HFFc6 (cell line): ENCODE measurements around the gene STK11IP. TPM values are rescaled to one million over a fixed set of nuclear protein-coding genes. Genes with fewer than 3 reads are reported as not detected.
A peak's percentile ranks its signal among the peaks of the same experiment; 100 is the strongest.

Experiments
- DNase-seq: peaks from one replicate; pipeline ENCODE4 v3.0.0-alpha.2; 2018
- H3K27ac Mint-ChIP-seq: 2 replicates; pipeline ENCODE4 v1.8.0; 2020; ENCODE audit warnings: mild to moderate bottlenecking, mixed read lengths
- H3K27me3 Mint-ChIP-seq: 2 replicates; pipeline ENCODE4 v1.8.0; 2021; ENCODE audit warnings: mild to moderate bottlenecking, moderate library complexity, mixed read lengths; ENCODE audit not compliant: insufficient read depth
- H3K36me3 Mint-ChIP-seq: 2 replicates; pipeline ENCODE4 v1.8.0; 2021; ENCODE audit warnings: low read depth, mixed read lengths
- H3K4me1 Mint-ChIP-seq: 2 replicates; pipeline ENCODE4 v1.8.0; 2020; ENCODE audit warnings: low read depth, mixed read lengths
- H3K4me3 Mint-ChIP-seq: 2 replicates; pipeline ENCODE4 v1.8.0; 2020; ENCODE audit warnings: mild to moderate bottlenecking, moderate library complexity, mixed read lengths
- H3K9me3 Mint-ChIP-seq: 2 replicates; pipeline ENCODE4 v1.8.0; 2020; ENCODE audit warnings: mild to moderate bottlenecking, mixed read lengths
- CTCF ChIP-seq: fragments of 200-600 bp; sonication (generic); IDR thresholded peaks from 2 replicates; pipeline ENCODE4 v1.5.0; 2021; ENCODE audit warnings: antibody characterized with exemption, mild to moderate bottlenecking
- total RNA-seq, 6 experiments: library from RNA; stranded (reverse); fragmentation: NEBNext Ultra II Directional; extraction: Animal tissue kit (Norgen Biotek cat#: 25700); gene quantifications; 2 replicates in 1 of 6; 3 replicates in 5 of 6; pipeline ENCODE4 v1.2.3, GENCODE V29; 2021

The STK11IP gene
- total RNA-seq, 6 experiments from 2014 or later = 17.4 to 21.5 (median 18.9) TPM

DNA sequence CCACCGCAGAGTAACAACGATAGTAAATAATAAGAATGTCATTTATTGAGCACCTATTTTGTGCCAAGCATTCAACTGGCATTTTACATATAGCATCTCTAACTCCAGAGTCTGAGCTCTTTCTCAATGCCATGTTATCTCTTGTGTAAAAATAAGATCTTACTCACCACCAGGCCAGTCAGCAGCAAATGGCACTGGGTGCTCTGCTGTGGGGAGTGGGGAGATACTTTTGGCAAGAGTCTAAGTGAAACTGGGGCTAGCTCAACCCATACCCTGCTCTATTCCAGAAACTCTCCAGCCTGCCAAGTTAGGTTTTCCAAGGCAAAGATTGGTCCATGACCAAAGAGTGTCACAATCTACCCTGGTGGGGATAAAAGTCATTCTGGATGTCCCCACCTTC is 24.8 kb downstream of the STK11IP start:
- Mint-ChIP-seq H3K9me3 (no peaks in the 10 kb centered on the region), H3K4me1 (no peaks in the 10 kb centered on the region), H3K27ac (no peak overlapping the region), H3K4me3 (no peak overlapping the region), H3K27me3 (peaks cover 15% of the 10 kb centered on the region), H3K36me3 (no peaks in the 10 kb centered on the region)
- TF ChIP-seq CTCF = no peak
- DNase-seq = no peak

DNA sequence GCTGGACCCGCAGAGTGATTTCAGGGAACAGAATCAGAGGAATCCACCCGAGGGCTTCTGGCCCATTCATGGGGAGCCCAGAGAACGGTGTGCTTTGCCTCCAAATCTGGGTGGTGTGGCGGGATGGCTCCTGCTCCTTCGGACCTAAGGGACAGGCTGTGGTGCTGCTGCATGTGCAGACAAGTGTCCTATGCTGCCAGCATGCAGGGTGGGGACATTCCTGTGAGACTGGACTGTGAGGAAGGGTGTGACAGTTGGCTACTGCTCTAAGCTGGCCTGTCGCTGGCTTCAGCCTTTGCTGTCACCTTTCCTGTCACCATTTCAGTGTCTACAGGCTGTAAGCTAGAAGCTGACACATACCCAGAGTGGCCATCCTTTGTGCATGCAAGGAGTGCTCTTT is 26.9 kb downstream of the STK11IP start:
- Mint-ChIP-seq H3K27ac (no peak overlapping the region), H3K4me3 (no peak overlapping the region), H3K4me1 (no peaks in the 10 kb centered on the region), H3K36me3 (no peaks in the 10 kb centered on the region), H3K9me3 (no peaks in the 10 kb centered on the region), H3K27me3 (peaks cover 15% of the 10 kb centered on the region)
- no peak for TF ChIP-seq CTCF
- no peak for DNase-seq

GRCh38 chr2:219625179-219625578 is 27.5 kb downstream of the STK11IP start:
- TF ChIP-seq CTCF = no peak
- no peaks in the 10 kb centered on the region for H3K9me3 Mint-ChIP-seq
- H3K4me1 Mint-ChIP-seq = peaks cover under 1% of the 10 kb centered on the region; the same call in 1 of the 2 replicates
- no peak overlapping the region for H3K4me3 Mint-ChIP-seq
- no peaks in the 10 kb centered on the region for H3K36me3 Mint-ChIP-seq
- no peak for DNase-seq
- H3K27ac Mint-ChIP-seq = no peak overlapping the region
- H3K27me3 Mint-ChIP-seq = peaks cover 15% of the 10 kb centered on the region

GRCh38 chr2:219626540-219626939 is 28.9 kb downstream of the STK11IP start:
- Mint-ChIP-seq H3K36me3 (no peaks in the 10 kb centered on the region), H3K4me1 (peaks cover 6% of the 10 kb centered on the region), H3K27ac (no peak overlapping the region), H3K4me3 (peak overlapping the region; percentile 78), H3K27me3 (peaks cover 18% of the 10 kb centered on the region), H3K9me3 (no peaks in the 10 kb centered on the region)
- no peak for DNase-seq
- TF ChIP-seq CTCF = no peak

DNA sequence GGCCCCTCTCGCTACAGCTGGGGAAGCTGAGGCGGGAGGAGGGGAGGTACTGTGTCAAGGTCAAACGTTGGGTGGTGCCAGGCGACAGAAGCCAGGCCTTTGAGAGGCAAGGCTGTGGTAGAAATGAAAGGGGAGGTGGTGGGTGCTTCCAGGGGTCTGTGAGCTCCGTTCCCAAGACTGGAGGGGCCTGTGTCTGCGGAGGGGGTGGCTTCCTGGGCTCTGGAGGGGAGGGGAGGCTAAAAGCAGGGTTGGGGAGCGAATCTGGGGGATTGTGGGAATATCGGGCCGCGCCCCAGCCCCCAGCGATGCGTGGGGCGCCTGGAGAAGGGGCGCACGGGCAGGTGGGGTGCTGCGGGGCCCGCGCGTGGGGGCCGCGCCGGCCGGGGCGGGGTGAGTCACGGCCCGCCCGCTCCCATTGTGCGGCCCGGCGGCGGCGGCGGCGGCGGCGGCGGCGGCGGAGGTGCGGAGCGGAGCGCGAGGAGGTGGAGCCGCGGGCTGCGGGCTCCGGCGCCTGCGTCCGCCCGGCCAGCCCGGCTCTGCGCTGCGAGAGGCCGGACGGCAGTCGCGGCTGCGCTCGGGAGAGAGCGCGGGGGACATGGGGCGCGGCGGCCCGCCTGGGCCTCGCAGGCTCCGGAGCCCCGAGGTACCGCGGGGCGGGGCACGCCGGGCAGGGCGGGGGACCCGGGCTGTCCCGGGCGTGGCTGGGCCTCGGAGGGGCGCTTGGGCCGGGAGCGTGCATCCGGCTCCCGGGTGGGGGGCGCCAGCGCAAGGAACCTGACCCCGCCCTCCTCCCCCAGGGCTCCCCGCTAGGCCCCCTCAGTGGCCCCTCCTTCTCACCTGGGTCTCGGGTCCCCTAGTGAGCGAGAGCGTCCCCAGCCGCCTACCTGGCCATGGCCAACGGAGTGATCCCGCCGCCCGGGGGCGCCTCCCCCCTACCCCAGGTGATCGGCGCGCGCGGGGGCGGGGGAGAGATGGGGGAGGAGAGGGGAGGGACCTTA is 29.7 kb downstream of the STK11IP start, which contains the start of gene SLC4A3:
SLC4A3 (plus strand) TSS at position 528 of the 998 bp plus-strand sequence; CDS start at position 891, 363 bp downstream.
- H3K9me3 Mint-ChIP-seq = no peaks in the 10 kb centered on the region
- peaks cover 18% of the 10 kb centered on the region for H3K27me3 Mint-ChIP-seq
- TF ChIP-seq CTCF = peak; percentile 38; the same call in 1 of the 2 replicates
- no peaks in the 10 kb centered on the region for H3K36me3 Mint-ChIP-seq
- DNase-seq = no peak
- peaks cover 6% of the 10 kb centered on the region for H3K4me1 Mint-ChIP-seq
- no peak within 1 kb of the TSS for H3K27ac Mint-ChIP-seq
- peak within 1 kb of the TSS; percentile 78 for H3K4me3 Mint-ChIP-seq
